B cell (primary cell): ENCODE results near the gene SUPT7L. TPM values are rescaled to one million over a fixed set of nuclear protein-coding genes. Genes with fewer than 3 reads are reported as not detected.

ENCODE experiments used
- ATAC-seq: fragments of 200-7000 bp; cut with Tn5 transposase; one replicate; pipeline ENCODE4 v1.10.0; 2021; ENCODE audit warnings: low read depth, mild to moderate bottlenecking, moderate number of reproducible peaks, moderate library complexity
- CTCF ChIA-PET: fragments of 350-600 bp; sonication (Branson Sonifier 250); formaldehyde crosslinking; loops from one replicate; lab custom pipeline; 2021; ENCODE audit warnings: antibody characterized with exemption, inconsistent platforms; lab: Charles Lee
- POLR2A ChIA-PET: fragments of 350-600 bp; sonication (Branson Sonifier 250); formaldehyde crosslinking; loops from one replicate; lab custom pipeline; 2021; ENCODE audit warnings: antibody characterized with exemption; lab: Charles Lee
- DNase-seq: peaks from one replicate; pipeline ENCODE4 v3.0.0; 2013
- H2AFZ ChIP-seq: 2 replicates; pipeline ENCODE4 v1.6.1; 2012; ENCODE audit warnings: mild to moderate bottlenecking, low read depth, low read length; ENCODE audit not compliant: insufficient read depth, poor library complexity, severe bottlenecking
- H3K27ac ChIP-seq, 2 donors: 1 replicate in 1 of 2; 2 replicates in 1 of 2; pipeline ENCODE4 v1.5.1; 2012 to 2013; ENCODE audit warnings: low read length in 2 of 2, mild to moderate bottlenecking in 2 of 2, moderate library complexity in 1 of 2
- H3K27me3 ChIP-seq, 4 experiments: fragments of 200-600 bp in 1 of 4; sonication (generic) in 1 of 4; replicated peaks in 1 of 4; 1 replicate in 2 of 4; 2 replicates in 2 of 4; pipeline versions ENCODE4 v1.6.1 to v1.7.0; 2013 to 2016; ENCODE audit warnings: low read length in 3 of 4, mild to moderate bottlenecking in 2 of 4, mixed read lengths in 1 of 4, moderate library complexity in 1 of 4; ENCODE audit not compliant: insufficient read depth in 4 of 4, control insufficient read depth in 3 of 4; ENCODE audit errors: control extremely low read depth in 1 of 4
- H3K36me3 ChIP-seq, 2 experiments: replicated peaks in 1 of 2; 1 replicate in 1 of 2; 2 replicates in 1 of 2; pipeline versions ENCODE4 v1.6.1 to v1.7.1; 2013; ENCODE audit warnings: low read length in 1 of 2; ENCODE audit not compliant: insufficient read depth in 2 of 2, control insufficient read depth in 1 of 2; ENCODE audit errors: control extremely low read depth in 1 of 2, extremely low read depth in 1 of 2
- H3K4me1 ChIP-seq, 2 donors: fragments of 200-600 bp in 1 of 2; sonication (generic) in 1 of 2; 1 replicate in 1 of 2; 2 replicates in 1 of 2; pipeline versions ENCODE4 v1.5.1 to v1.6.1; 2013 to 2017; ENCODE audit warnings: low read length in 2 of 2; ENCODE audit not compliant: control insufficient read depth in 2 of 2, insufficient read depth in 2 of 2
- H3K4me2 ChIP-seq: replicated peaks from 2 replicates; pipeline ENCODE3; 2012; ENCODE audit warnings: mild to moderate bottlenecking, low read depth, low read length; ENCODE audit not compliant: poor library complexity, severe bottlenecking
- H3K4me3 ChIP-seq, 5 experiments: fragments of 200-600 bp in 1 of 5; sonication (generic) in 1 of 5; 1 replicate in 3 of 5; 2 replicates in 2 of 5; pipeline versions ENCODE4 v1.5.1 to v1.7.0; 2011 to 2016; ENCODE audit warnings: low read length in 4 of 5, mild to moderate bottlenecking in 4 of 5, low read depth in 2 of 5, control low read depth in 1 of 5, moderate library complexity in 1 of 5; ENCODE audit not compliant: insufficient read depth in 1 of 5; ENCODE audit errors: control extremely low read depth in 1 of 5, extremely low read depth in 1 of 5
- H3K79me2 ChIP-seq: fragments of 200-600 bp; sonication (generic); one replicate; pipeline ENCODE4 v1.6.0; 2016; ENCODE audit warnings: low read length; ENCODE audit not compliant: control insufficient read depth, insufficient read depth
- H3K9ac ChIP-seq: fragments of 200-600 bp; sonication (generic); 2 replicates; pipeline ENCODE4 v1.6.1; 2017; ENCODE audit warnings: mild to moderate bottlenecking, low read length, moderate library complexity
- H3K9me3 ChIP-seq, 3 donors: one replicate each; pipeline versions ENCODE4 v1.6.1 to v1.7.1; 2013; ENCODE audit warnings: low read length in 2 of 3; ENCODE audit not compliant: control insufficient read depth in 2 of 3, insufficient read depth in 1 of 3; ENCODE audit errors: control extremely low read depth in 1 of 3
- H4K20me1 ChIP-seq: 2 replicates; pipeline ENCODE4 v1.6.0; 2012; ENCODE audit warnings: mild to moderate bottlenecking, low read length; ENCODE audit not compliant: insufficient read depth, control insufficient read depth, poor library complexity, severe bottlenecking
- H3K27ac Mint-ChIP-seq: one replicate; pipeline ENCODE4 v1.8.0; 2021; ENCODE audit warnings: mixed read lengths
- H3K27me3 Mint-ChIP-seq: one replicate; pipeline ENCODE4 v1.8.0; 2021; ENCODE audit warnings: mixed read lengths
- H3K4me1 Mint-ChIP-seq: one replicate; pipeline ENCODE4 v1.8.0; 2021; ENCODE audit warnings: mixed read lengths
- H3K4me3 Mint-ChIP-seq: one replicate; pipeline ENCODE4 v1.8.0; 2021; ENCODE audit warnings: mixed read lengths
- H3K9me3 Mint-ChIP-seq: one replicate; pipeline ENCODE4 v1.8.0; 2022; ENCODE audit warnings: mixed read lengths; ENCODE audit not compliant: insufficient read depth
- CTCF ChIP-seq: fragments of 200-600 bp; IDR thresholded peaks from one replicate; pipeline ENCODE4 v1.8.0; 2022; ENCODE audit warnings: antibody characterized with exemption, mild to moderate bottlenecking
- EZH2 ChIP-seq: IDR thresholded peaks from 2 replicates; pipeline ENCODE4 v1.6.1; 2012; ENCODE audit warnings: borderline replicate concordance, low read depth, mild to moderate bottlenecking, moderate library complexity, low read length; ENCODE audit not compliant: insufficient read depth, poor library complexity, severe bottlenecking
- WGBS: methylation state at CpG from one replicate; pipeline ENCODE4 v1.1.5; 2013; ENCODE audit warnings: missing lambda C conversion rate; ENCODE audit not compliant: insufficient coverage; 5-methylcytosine and 5-hydroxymethylcytosine counted together
- intact Hi-C: fragments of 100-400 bp; cut with micrococcal nuclease; formaldehyde crosslinking; loops from one replicate; pipeline ENCODE4 v1.10.0; 2022
- polyA plus RNA-seq: library from polyadenylated mRNA; depleted of rRNA; stranded (reverse); fragments of >200 nt; gene quantifications from 2 replicates; pipeline ENCODE4 v1.2.3, GENCODE V29; 2012
- total RNA-seq, 2 donors: library from RNA; stranded (reverse); fragments of 120-200 nt in 1 of 2; gene quantifications; 1 replicate in 1 of 2; 2 replicates in 1 of 2; pipeline versions ENCODE4 v1.2.3 to v1.2.4, GENCODE V29; 2013 to 2022

Gene SUPT7L
- total and polyA plus RNA-seq, 2 donors (not counting 1 experiment from before 2014, with no cell fraction given) = 40.2 to 42.4 TPM

GRCh38 chr2:27711804-27712203 lies 48.4 kb upstream of the SUPT7L start:
- intact Hi-C loops = no loop called here
- ATAC-seq = no peak
- Mint-ChIP-seq H3K4me1 (peaks cover 10% of the 10 kb centered on the region), H3K9me3 (no peaks in the 10 kb centered on the region), H3K27ac (no peak overlapping the region), H3K27me3 (peaks cover 36% of the 10 kb centered on the region), H3K4me3 (no peak overlapping the region)
- 93% methylated on average over 5 of the region's 5 CpGs for WGBS
- Histone ChIP-seq H3K27ac (no peak overlapping the region), H3K4me1 (peaks cover 11% of the 10 kb centered on the region in 2 donors), H3K27me3 (peaks cover 0 to 16% (median 5%) of the 10 kb centered on the region in 4 experiments), H3K4me3 (no peak overlapping the region), H3K9ac (no peak overlapping the region), H3K79me2 (no peaks in the 10 kb centered on the region), H3K9me3 (peaks cover 0 to 1% (median 0%) of the 10 kb centered on the region in 3 donors), H3K36me3 (no peaks in the 10 kb centered on the region), H3K4me2 (no peak overlapping the region), H4K20me1 (no peaks in the 10 kb centered on the region), H2AFZ (no peak overlapping the region)
- ChIA-PET POLR2A (no interaction called here), CTCF (interaction anchor here (2.9 kb wide), 1 partner anchor 12 kb away, joined by 10 read pairs; no protein-coding TSS in a partner anchor)
- TF ChIP-seq EZH2 (no peak), CTCF (no peak)
- DNase-seq = no peak

- DNase-seq (no peak), ATAC-seq (no peak)
- Mint-ChIP-seq H3K27me3 (peaks cover 31% of the 10 kb centered on the region), H3K4me3 (no peak overlapping the region), H3K9me3 (no peaks in the 10 kb centered on the region), H3K27ac (no peak overlapping the region), H3K4me1 (peaks cover 7% of the 10 kb centered on the region)
- H2AFZ ChIP-seq = no peak overlapping the region
- no peaks in the 10 kb centered on the region for H3K36me3 ChIP-seq
- H3K4me1 ChIP-seq = peaks cover 4 to 5% of the 10 kb centered on the region in 2 donors
- intact Hi-C loops = no loop called here
- H3K4me3 ChIP-seq = no peak overlapping the region
- H3K9ac ChIP-seq = no peak overlapping the region
- no peak overlapping the region for H3K27ac ChIP-seq
- peaks cover 0 to 1% (median 0%) of the 10 kb centered on the region in 3 donors for H3K9me3 ChIP-seq
- WGBS = 97% methylated on average over 3 of the region's 8 CpGs
- TF ChIP-seq EZH2 = no peak
- no peak for TF ChIP-seq CTCF
- peaks cover 0 to 9% (median 0%) of the 10 kb centered on the region in 4 experiments for H3K27me3 ChIP-seq
- H3K79me2 ChIP-seq = no peaks in the 10 kb centered on the region
- no peaks in the 10 kb centered on the region for H4K20me1 ChIP-seq
- no peak overlapping the region for H3K4me2 ChIP-seq
- ChIA-PET POLR2A (no interaction called here), CTCF (interaction anchor here (2.9 kb wide), 1 partner anchor 13 kb away, joined by 10 read pairs; no protein-coding TSS in a partner anchor)
These were observed 47.4 kb upstream of the SUPT7L start for GRCh38 chr2:27710640-27711430.
